HUDEP-2 (cell line): ENCODE results near the gene SFTPA1.
"Not testable (repeated sequence)": the region's sequence is repeated elsewhere in the genome, so short reads cannot be mapped to it uniquely, and the experiment has no call there.

ENCODE experiments used
- DNase-seq, 76 experiments: peaks; one replicate each; lab custom pipeline; 2025; ENCODE audit not compliant: unreplicated experiment in 76 of 76; lab: John Stamatoyannopoulos, UW

Gene SFTPA1

GRCh38 chr10:79608505-79609375, 2.0 kb upstream of the SFTPA1 start:
- peak in 26 of 76 experiments; percentile 1 to 28 (median 6) for DNase-seq

GRCh38 chr10:79611193-79611976, 646 bp downstream of the SFTPA1 start:
- DNase-seq = not testable (repeated sequence)

- DNase-seq = no peak
Measured at GRCh38 chr10:79615577-79615976, 4.8 kb downstream of the SFTPA1 start.

- no peak for DNase-seq
Measured at GRCh38 chr10:79616164-79616563, 5.4 kb downstream of the SFTPA1 start.

- not testable (repeated sequence) for DNase-seq
Measured at GRCh38 chr10:79623663-79624062, 12.9 kb downstream of the SFTPA1 start.

- DNase-seq = no peak
Measured at GRCh38 chr10:79627075-79627474, 16.3 kb downstream of the SFTPA1 start.

GRCh38 chr10:79628083-79628482, 17.3 kb downstream of the SFTPA1 start:
- no peak for DNase-seq

- DNase-seq = no peak
Measured at GRCh38 chr10:79628988-79629954, 18.5 kb downstream of the SFTPA1 start.

- DNase-seq = no peak
Measured at GRCh38 chr10:79629955-79630327, 19.2 kb downstream of the SFTPA1 start.

GRCh38 chr10:79636654-79637199, 26.0 kb downstream of the SFTPA1 start:
- DNase-seq = not testable (repeated sequence)

- no peak for DNase-seq
Measured at GRCh38 chr10:79638318-79638717, 27.6 kb downstream of the SFTPA1 start.

- not testable (repeated sequence) for DNase-seq
Measured at GRCh38 chr10:79652695-79653094, 42.0 kb downstream of the SFTPA1 start.

GRCh38 chr10:79663287-79663686, 52.5 kb downstream of the SFTPA1 start:
- DNase-seq = not testable (repeated sequence)

- not testable (repeated sequence) for DNase-seq
Measured at GRCh38 chr10:79664686-79665085, 53.9 kb downstream of the SFTPA1 start.
